OCI-LY1 (cell line): ENCODE results near the gene IL15.

ENCODE experiments used
- EZH2 ChIP-seq: fragments of 200-600 bp; sonication (generic), shearing (Covaris generic); IDR thresholded peaks from 2 replicates; pipeline ENCODE4 v1.8.0; 2017; ENCODE audit warnings: borderline replicate concordance, mixed run types, mild to moderate bottlenecking, antibody characterized with exemption, low read length, moderate library complexity, mixed read lengths
- TF ChIP-seq, protein P1 (sequence below): fragments of 200-600 bp; sonication (generic), shearing (Covaris generic); IDR thresholded peaks from 2 replicates; pipeline ENCODE4 v1.5.1; 2017; ENCODE audit warnings: mild to moderate bottlenecking, antibody characterized with exemption, low read length, moderate library complexity, mixed read lengths

DNA sequence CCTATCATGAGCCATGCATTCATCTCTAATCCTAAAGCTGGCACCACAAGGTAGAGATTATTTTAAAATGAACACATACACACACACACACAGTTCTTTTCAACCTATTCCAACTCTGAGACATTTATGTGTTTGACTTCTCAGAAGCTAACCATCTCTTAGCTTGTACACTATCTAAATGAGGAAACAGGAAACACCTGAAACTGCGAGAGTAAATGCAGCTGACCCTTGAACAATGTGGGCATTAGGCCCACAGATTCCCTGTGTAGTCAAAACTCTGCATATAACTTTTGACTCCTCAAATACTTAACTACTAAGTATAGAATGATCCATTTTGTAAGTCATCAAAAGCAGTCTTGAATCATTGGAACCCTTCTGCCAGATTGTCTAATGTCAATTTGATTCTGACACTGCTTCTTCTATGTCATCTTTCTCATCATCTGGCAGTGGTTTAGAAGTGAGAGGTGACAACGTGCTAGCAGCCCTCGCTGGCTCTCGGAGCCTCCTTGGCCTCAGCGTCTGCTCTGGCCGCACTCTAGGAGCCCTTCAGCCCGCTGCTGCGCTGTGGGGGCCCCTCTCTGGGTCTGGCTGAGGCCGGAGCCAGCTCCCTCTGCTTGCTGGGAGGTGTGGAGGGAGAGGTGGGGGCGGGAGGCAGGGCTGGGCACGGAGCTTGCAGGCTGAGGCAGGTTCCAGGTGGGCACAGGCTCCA is 21.4 kb upstream of the IL15 start:
- TF ChIP-seq, protein P1, sequence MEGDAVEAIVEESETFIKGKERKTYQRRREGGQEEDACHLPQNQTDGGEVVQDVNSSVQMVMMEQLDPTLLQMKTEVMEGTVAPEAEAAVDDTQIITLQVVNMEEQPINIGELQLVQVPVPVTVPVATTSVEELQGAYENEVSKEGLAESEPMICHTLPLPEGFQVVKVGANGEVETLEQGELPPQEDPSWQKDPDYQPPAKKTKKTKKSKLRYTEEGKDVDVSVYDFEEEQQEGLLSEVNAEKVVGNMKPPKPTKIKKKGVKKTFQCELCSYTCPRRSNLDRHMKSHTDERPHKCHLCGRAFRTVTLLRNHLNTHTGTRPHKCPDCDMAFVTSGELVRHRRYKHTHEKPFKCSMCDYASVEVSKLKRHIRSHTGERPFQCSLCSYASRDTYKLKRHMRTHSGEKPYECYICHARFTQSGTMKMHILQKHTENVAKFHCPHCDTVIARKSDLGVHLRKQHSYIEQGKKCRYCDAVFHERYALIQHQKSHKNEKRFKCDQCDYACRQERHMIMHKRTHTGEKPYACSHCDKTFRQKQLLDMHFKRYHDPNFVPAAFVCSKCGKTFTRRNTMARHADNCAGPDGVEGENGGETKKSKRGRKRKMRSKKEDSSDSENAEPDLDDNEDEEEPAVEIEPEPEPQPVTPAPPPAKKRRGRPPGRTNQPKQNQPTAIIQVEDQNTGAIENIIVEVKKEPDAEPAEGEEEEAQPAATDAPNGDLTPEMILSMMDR: no peak
- TF ChIP-seq EZH2: no peak
